ENCODE data around the gene CD300LG.

- TF ChIP-seq CTCF (IDR thresholded peaks at IDR 0.05) (no peak), POLR2A (IDR thresholded peaks at IDR 0.05) (no peak)
Observed at GRCh38 chr17:43855061-43855460, 8.1 kb downstream of the CD300LG start.

Data from adrenal gland (tissue), 5 donors.